Stimulated activated CD8-positive, alpha-beta memory T cell treated with anti-CD3 and anti-CD28 coated beads, Interleukin-12 subunit alpha, Interleukin-12 subunit beta, amount 100 ng/mL, for 24 hours (primary cell): ENCODE data around the gene IL10RB.
"Not testable (repeated sequence)": the region's sequence is repeated elsewhere in the genome, so short reads cannot be mapped to it uniquely, and the experiment has no call there.

Experiments
- DNase-seq: peaks from one replicate; pipeline ENCODE4 v3.0.0-alpha.2; 2020; ENCODE audit errors: extremely low read depth

The IL10RB gene

DNA sequence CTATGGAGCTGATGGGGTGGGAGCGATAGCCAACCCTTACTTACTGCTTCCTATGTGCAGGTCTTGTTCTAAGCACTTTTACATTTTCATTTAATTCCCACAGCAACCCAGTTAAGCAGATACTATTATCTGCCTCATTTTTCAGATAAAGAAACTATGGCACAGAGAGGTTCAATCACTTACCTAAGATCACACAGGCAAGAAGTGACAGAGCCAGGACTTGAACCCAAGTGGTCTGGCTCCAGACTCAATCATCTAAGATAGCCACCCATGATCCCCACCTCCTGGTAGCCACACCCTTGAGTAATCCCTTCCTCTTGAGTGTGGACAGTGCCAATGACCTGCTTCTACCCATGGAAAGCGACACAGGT lies 35.5 kb downstream of the IL10RB start:
- DNase-seq: no peak

DNA sequence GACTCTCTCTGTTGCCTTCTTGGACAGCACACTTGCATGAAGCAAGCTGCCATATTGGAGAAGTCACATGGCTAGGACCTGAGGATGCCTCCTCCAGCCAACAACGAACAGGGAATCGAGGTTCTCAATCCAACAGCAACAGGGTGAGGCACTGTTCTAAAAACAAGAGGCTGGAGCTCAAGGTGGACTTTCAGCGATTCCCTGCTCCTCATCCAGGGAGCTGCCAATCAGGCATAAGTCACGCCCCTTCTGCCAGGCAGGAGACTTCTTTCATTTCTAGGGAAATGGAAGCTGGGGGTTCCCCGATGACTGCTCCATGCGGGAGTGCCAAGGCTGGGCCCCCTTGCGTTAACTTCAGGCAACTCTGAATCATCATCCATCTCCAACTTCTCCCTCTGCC lies 35.9 kb downstream of the IL10RB start:
- no peak for DNase-seq

DNA sequence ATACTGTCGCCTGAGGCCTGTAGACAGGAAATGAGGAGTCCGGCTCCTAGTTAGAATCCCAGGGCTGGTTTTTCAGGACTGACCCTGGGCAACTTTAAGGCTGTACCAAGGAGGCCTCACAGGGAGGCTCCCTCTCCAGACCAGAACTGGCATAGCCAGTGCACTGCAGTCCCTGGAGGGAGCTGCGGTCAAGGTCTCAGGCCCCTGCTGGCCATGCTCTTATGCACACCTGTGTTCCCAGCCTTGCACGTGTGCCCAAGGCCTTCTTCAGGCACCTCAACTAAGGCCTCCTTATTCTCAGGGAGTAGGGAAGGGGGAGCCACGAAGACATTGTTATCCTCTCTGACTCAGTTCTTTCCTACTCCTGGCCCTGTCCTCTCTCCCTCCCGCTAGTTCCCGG lies 36.6 kb downstream of the IL10RB start:
- DNase-seq: no peak

DNA sequence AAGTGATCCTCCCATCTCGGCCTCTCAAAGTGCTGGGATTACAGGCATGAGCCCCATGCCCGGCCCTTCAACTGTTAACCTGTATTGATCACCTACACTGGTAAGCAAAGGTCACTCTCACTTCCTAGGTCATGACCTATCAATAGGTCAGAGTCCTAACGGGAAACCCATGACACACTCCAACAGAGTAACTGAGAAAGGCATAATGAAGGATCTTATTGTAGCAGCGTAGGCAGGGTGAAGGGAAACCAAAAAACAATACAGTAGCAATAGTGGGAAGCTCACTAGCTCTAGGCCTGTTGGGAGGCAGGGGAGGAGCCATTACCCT lies 39.1 kb downstream of the IL10RB start:
- DNase-seq: no peak

DNA sequence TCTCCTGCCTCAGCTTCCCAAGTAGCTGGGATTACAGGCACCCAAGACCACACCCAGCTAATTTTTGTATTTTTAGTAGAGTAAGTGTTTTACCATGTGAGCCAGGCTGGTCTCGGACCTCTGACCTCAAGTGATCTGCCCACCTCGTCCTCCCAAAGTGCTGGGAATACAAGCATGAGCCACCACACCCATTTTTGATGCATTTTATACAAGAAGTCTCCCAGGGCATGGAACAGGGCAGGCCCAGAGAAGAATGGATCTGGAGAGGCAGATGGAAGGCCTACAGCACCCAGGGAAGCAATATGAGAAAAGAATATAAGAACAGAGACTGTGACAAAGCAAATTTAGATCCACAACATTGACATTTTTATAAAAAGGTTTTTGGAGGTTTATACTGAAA lies 39.8 kb downstream of the IL10RB start:
- no peak for DNase-seq

DNA sequence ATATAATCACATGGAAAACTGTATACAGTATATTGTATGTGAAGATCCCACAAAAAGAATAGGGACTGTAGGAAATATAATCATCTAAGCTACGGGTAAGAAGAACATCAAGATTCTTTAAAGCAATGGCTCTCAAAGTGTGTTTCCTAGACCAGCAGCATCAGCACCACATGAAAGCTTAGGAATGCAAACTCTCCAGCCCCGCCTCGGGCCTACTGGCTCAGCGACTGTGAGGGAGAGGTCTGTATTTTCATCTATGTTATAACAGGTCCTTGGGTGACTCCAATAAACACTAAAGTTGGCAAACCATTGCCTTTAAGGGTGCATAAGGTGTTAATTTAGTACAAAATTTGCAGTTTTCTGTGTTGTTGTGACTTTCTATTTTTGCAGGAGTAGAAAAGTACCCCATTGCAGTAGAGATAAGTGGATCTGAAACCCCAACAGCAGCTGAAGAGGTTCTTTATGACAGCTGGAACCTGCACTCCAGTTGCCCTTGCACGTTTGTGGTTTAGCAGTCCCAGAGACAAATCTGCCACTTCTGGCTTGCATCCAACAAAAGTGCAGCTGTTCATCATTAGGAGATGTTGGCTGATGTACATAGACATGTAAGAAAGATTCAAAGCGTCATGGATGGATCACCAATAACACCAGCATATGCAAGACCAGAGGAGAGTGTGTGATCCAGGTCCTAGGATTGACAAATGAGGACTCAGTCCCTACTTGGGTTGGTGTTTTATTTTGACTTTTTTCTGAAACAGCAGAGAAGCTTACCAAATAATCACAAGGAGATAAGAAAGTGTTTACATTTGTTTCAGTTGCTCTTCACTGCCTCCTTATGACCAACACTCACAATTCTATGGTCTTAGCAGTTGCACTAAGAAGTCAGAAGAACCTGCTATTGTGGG lies 42.7 kb downstream of the IL10RB start:
- DNase-seq: no peak

DNA sequence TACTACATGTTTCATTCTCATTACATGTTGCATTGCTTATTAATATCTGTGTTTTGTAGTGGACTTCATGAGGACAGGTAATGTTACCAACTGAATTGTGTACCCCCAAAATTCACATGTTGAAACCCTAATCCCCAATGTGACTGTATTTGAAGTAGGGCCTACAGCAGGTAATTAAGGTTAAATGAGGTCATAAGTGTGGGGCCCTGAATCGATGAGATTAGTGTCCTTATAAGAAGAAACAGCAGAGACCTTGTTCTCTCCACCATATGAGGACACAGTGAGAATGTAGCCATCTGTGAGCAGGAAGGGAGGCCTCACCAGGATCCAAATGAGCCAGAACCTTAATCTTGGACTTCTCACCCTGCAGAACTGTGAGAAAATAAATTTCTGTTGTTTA lies 43.6 kb downstream of the IL10RB start:
- DNase-seq: no peak

DNA sequence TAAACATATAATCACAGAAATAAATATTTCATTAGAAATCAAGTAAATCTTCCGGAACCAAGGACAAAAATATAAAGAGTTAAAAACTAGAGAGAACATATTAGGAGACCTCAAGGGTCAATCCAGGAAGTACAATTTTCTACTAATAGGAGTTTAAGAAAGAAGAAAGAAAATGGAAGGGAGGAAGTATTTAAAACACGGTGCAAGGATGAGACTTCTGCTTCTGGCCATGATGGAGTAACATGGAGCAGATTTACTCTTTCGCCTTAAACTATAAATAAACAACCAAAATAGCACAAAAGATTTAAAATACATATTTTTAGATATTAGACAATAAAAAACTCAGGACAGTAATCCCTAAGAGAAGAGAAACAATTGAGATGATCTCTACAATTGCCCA lies 46.0 kb downstream of the IL10RB start:
- DNase-seq: no peak

DNA sequence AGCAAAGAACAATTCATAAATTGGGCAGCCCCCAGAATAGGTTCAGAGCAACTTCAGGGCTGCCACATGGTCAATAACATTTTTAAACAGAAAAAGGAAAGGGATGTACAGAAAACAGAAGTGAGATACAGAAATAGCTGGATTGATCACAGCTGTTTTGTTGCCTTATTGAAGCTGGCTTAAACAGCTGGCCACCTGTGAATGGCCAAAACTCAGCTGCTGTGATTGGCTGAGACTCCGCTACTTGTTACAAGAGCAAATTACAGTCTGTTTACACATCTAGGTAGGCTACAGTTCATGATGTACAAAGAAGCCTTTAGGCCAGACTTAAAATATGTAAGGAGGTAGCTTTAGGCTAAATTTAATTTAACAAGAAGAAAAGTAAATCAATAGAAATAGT lies 47.0 kb downstream of the IL10RB start:
- no peak for DNase-seq

DNA sequence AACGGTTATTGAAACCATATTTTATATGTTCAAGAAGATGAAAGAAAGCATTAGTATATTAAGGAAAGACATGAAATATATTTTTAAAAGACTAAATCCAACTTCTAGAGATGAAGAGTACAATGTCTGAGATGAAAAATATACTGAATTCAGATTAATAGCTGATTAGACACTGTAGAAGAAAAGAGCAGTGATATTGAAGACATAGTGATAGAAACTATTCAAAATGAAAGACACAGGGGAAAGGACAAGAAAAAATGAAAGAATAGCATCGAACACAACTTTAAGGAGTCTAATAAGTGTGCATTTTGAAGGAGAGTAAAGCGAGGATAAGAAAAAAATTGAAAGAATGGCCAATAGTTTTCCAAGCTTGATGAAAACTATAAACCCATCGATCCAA lies 47.4 kb downstream of the IL10RB start:
- no peak for DNase-seq

DNA sequence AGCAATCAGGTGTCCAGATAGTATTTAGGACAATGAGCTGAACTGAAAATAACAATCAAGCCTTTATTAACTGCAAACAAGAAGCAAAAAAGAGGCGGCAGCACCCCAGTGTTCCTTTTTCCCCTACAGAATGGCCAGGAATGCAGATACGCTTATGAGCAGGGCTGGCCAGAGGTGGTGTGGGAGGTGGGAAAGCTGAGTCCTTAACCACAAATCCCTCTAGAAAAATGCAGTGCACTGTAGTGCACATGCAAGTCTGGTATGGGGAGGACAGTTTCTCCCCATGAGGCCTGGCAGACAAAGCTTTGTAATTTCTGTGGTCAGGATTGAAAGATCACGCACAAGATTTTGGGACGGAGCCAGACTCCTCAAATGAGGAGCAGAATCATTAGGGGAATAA lies 47.9 kb downstream of the IL10RB start:
- no peak for DNase-seq

DNA sequence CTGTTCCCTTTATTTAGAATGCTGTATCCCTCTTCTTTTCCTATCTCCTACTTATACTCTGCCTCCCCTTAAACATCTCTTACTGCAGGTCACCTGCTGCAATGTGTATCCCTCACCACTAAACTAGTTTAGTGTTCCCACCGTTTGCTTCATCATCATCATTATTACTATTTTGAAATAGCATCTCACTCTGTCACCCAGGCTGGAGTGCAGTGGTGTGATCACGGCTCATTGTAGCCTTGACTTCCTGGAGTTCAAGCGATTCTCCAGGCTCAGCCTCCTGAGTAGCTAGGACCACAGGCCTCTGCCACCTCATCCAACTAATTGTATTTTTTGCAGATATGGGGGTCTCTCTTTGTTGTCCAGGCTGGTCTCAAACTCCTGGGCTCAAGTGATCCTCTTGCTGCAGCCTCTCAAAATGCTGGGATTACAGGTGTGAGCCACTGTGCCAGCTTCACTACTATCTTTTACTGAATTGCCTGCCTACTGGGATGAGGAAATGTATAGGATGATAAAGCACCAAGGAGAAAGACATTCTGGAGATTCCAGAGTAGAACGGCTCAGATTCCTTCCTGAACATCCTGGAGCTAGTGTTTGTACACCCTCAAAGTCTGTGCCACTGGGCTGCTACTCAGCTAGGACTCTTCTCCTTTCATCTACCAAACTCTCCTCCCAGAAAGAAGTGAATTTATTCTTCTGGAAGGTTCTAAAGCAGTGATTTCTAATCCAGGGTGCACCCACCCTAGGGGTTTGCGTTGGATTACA lies 50.0 kb downstream of the IL10RB start:
- no peak for DNase-seq

DNA sequence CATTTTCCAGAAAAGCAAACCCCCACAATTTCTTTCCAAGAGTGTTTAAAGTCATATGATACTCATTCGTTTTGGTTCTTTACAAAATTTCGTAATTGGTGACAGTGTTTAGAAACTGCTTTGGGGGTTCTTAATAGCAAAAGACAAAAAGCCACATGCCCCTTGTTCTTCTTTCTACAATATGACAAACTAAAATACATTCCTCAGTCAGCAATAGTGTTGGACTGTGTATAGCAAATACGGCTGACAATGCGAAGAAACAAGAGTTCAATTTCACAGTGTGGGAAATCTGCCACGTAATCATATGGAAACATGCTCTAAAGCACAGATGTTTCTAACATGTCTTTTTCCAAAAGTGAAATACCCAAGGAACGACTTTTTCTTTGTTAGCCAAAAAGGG lies 51.0 kb downstream of the IL10RB start:
- no peak for DNase-seq

DNA sequence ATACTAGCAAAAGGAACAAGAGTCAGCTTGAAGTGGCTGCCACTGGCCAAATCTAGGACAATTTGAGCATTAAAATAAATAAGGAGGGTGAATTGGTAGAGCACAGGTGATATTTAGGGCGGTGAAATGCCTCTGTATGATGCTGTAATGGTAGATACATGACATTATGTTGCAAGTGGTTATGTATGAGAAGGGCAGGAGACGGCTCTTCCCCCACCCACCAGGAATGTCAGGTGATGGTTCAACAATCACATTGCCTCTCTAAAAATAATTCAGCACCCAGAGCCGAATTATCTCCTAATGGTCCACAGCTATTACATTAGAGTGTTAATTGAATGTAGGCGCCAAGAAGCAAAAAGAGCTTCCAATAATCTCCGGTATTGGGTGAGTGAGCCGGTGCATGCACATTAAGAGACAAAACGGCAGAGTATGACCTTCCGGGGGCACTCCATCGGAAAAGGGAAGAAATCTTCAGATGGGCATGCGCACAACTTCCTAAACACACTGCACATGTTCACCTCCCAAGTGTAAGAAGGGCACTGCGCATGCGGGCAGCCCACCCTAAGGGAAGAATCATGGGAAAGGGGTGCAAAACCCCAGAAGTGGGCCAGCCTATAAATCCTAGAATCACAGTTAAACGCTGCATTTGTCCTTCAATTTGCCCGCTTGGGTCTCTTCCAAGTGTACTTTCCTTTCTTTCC lies 51.8 kb downstream of the IL10RB start:
- DNase-seq: no peak

DNA sequence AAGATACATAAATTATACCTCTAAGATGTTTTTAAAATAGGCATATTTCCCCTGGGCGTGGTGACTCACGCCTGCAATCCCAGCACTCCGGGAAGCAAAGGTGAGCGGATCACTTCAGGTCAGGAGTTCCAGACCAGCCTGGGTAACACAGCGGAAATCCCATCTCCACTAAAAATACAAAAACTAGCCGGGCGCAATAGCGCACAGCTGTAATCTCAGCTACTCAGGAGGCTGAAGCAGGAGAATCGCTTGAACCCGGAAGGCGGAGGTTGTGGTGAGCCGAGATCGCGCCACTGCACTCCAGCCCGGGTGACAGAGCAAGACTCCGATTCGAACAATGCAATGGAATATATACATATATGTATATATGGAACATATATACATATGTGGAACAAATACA lies 54.8 kb downstream of the IL10RB start:
- DNase-seq: not testable (repeated sequence)

DNA sequence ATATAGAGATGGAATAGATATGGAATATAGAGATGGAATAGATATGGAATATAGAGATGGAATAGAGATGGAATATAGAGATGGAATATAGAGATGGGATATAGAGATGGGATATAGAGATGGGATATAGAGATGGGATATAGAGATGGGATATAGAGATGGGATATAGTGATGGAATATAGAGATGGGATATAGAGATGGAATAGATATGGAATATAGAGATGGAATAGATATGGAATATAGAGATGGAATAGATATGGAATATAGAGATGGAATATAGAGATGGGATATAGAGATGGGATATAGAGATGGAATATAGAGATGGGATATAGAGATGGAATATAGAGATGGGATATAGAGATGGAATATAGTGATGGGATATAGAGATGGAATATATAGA lies 57.4 kb downstream of the IL10RB start:
- not testable (repeated sequence) for DNase-seq

DNA sequence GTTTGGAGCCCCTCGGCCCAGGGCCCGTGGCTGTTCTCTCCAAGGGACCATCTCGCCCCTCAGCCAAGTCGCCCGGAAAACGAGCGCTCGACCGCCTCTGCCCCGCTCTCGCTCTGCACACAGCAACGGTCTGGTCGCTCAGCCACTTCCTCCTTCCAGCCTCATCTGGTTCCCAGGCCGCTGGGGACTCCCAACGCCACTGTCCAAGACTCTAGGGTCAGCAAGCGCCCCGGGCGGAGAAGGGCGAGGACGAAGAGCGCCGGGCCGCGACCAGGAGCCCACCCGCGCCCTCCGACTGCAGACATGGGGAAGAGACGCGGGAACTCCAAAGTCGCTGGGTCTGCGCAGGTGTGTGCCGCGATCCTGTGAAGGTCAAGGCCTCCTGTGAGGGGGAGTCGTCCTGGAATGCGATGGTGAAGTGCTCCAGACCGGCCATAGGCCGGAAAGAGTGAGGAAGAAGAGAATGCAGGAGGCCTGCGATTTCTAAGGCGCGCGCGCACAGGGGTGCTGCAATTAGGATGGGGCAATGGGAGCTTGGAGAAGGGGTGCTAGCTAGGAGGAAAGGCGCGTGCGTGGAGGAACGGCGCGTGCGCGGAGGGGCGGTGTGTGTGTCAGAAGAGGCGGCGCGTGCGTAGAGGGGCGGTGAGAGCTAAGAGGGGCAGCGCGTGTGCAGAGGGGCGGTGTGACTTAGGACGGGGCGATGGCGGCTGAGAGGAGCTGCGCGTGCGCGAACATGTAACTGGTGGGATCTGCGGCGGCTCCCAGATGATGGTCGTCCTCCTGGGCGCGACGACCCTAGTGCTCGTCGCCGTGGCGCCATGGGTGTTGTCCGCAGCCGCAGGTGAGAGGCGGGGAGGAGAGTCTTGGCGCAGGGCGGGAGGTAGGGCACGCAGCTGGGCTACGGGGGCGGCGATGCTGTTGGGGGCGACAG lies 58.4 kb downstream of the IL10RB start, which contains the start of gene IFNAR1:
IFNAR1 (plus strand) TSS at position 680 of the 931 bp plus-strand sequence; CDS start at position 766, 86 bp downstream.
- peak; percentile 98 for DNase-seq

DNA sequence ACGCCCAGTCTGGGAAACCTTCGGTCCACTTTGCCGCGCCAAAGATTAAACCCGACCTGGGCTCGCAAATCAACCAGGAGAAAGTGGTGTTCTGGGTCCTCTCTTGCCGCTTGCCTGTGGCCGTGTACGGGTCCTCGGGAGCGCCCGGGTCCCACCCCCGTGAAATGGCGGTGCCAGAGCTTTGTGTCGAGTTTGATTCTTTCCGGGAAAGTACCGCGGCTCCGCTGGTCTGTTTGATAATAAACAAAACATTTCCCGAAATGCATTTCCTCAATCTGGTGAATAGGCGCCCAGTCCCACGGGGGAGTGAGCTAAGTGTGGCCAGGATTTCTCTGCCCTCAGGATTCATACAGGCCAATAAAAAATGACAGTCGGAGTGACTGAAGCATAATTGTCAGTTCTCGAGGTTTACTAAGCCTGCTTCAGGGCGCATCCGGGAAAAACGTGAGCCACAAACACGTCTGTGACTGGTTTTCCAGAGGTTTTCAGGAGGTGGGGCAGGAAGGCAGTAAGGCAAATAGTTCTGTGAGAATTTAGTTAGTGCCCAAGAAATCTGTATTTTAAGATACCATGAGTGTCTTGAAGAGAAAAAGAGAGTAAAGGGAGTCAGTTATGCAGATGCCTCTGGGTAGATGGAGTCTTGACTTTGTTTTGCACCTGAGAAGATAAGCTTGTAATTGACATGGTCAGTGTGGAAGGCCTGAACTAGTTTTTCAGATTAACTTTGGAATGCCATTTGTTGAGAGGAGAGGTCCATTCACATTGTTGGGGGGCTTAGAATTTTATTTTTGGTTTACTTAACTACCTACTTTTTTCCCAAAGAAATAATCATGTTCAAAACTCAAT lies 59.3 kb downstream of the IL10RB start:
- peak; percentile 26 for DNase-seq

DNA sequence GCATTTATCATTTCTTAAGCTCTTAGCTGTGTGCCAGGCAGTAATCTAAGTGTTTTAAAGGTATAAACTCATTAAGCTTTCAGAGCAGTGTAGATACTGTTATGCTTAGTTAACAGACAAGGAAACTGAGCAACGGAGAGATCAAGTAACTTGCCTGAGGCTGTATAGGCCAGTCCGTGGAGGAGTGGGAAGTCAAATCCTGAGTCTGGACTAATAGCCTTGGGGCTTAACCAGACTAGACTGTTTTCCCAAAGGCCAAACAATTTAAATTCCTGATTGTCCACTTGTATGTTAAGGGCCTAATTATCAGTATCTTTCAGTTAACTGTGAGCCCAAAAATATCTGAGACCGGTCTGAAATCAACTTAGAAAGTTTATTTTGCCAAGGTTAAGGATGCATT lies 61.2 kb downstream of the IL10RB start:
- DNase-seq: no peak

DNA sequence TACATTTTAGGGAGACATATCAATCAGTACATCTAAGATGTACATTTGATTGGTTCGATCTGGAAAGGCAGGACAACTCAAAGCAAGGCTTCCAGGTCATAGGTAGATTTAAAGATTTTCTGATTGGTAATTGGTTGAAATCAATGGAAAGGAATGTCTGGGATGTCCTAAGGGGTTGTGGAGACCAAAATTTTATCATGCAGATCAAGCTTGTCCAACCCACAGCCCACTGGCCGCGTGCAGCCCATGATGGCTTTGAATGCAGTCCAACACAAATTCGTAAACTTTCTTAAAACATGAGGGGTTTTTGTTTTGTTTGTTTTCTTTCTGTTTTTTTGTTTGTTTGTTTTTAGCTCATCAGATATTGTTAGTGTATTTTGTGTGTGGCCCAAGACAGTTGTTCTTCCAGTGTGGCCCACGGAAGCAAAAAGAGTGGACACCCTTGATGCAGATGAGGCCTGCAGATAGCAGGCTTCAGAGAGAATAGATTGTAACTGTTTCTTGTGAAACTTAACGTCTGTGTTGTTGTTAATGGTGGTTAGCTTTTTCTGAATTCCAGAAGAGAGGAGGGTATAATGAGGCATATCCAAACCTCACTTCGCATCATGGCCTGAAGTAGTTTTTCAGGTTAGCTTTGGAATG lies 61.7 kb downstream of the IL10RB start:
- DNase-seq: no peak
